ENCODE measurements around the gene CUEDC1.

DNA sequence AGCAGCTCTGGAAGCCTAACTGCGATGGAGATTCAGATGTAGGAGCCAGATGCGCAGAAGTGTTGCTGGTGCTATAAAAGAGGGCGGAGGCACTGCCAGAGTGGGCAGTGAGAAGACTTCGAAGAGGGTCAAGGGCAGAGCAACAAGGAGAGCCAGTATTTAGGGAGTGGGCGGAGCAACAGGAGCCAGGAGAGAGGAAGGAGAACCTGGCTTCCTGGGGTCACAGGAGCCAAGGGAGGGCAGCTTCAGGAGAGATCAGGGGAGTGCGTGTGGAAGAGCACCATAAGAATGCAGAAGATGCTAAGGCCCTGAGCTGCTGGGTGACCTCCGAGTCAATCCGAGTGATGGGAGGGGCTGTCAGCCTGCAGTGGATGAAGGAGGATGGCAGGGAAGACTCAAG, 90.9 kb downstream of the CUEDC1 start:
- TF ChIP-seq, protein P1, sequence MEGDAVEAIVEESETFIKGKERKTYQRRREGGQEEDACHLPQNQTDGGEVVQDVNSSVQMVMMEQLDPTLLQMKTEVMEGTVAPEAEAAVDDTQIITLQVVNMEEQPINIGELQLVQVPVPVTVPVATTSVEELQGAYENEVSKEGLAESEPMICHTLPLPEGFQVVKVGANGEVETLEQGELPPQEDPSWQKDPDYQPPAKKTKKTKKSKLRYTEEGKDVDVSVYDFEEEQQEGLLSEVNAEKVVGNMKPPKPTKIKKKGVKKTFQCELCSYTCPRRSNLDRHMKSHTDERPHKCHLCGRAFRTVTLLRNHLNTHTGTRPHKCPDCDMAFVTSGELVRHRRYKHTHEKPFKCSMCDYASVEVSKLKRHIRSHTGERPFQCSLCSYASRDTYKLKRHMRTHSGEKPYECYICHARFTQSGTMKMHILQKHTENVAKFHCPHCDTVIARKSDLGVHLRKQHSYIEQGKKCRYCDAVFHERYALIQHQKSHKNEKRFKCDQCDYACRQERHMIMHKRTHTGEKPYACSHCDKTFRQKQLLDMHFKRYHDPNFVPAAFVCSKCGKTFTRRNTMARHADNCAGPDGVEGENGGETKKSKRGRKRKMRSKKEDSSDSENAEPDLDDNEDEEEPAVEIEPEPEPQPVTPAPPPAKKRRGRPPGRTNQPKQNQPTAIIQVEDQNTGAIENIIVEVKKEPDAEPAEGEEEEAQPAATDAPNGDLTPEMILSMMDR (IDR thresholded peaks at IDR 0.05; ENCODE audit: low read depth, low read length), result no peak
- no peak for TF ChIP-seq EZH2phosphoT487 (IDR thresholded peaks at IDR 0.05; ENCODE audit: low read depth)

Data from OCI-LY3 (cell line).